H1 (cell line): ENCODE data around the gene TSC1.

Source experiments
- EP300 ChIP-seq, 2 experiments: IDR thresholded peaks; 1 replicate in 1 of 2; 2 replicates in 1 of 2; pipeline ENCODE4 v1.6.1; 2011 to 2012; ENCODE audit warnings: low read depth in 2 of 2, low read length in 2 of 2, mild to moderate bottlenecking in 2 of 2, borderline replicate concordance in 1 of 2, inconsistent platforms in 1 of 2, moderate library complexity in 1 of 2
- GABPA ChIP-seq: IDR thresholded peaks from 2 replicates; pipeline ENCODE4 v1.6.1; 2011; ENCODE audit warnings: mild to moderate bottlenecking, low read length, moderate library complexity, borderline replicate concordance; ENCODE audit not compliant: insufficient read depth
- POLR2A ChIP-seq, 2 experiments: IDR thresholded peaks; 1 replicate in 1 of 2; 2 replicates in 1 of 2; pipeline ENCODE4 v1.6.1; 2011; ENCODE audit warnings: low read depth in 2 of 2, low read length in 2 of 2, mild to moderate bottlenecking in 2 of 2; ENCODE audit errors: control extremely low read depth in 1 of 2
- RFX5 ChIP-seq: IDR thresholded peaks from 2 replicates; pipeline ENCODE4 v1.6.1; 2011; ENCODE audit warnings: low read depth, low read length, improper control_type of control experiment, borderline replicate concordance
- TF ChIP-seq, protein P1 (sequence below), 3 experiments: IDR thresholded peaks; 1 replicate in 2 of 3; 2 replicates in 1 of 3; pipeline versions ENCODE4 v1.5.1 to v1.6.1; 2011; ENCODE audit warnings: low read length in 3 of 3, mild to moderate bottlenecking in 3 of 3, inconsistent platforms in 2 of 3, low read depth in 1 of 3, moderate library complexity in 1 of 3; ENCODE audit not compliant: insufficient read depth in 1 of 3; ENCODE audit errors: control extremely low read depth in 1 of 3

GRCh38 chr9:132876849-132877248 is 67.6 kb downstream of the TSC1 start:
- TF ChIP-seq, protein P1, sequence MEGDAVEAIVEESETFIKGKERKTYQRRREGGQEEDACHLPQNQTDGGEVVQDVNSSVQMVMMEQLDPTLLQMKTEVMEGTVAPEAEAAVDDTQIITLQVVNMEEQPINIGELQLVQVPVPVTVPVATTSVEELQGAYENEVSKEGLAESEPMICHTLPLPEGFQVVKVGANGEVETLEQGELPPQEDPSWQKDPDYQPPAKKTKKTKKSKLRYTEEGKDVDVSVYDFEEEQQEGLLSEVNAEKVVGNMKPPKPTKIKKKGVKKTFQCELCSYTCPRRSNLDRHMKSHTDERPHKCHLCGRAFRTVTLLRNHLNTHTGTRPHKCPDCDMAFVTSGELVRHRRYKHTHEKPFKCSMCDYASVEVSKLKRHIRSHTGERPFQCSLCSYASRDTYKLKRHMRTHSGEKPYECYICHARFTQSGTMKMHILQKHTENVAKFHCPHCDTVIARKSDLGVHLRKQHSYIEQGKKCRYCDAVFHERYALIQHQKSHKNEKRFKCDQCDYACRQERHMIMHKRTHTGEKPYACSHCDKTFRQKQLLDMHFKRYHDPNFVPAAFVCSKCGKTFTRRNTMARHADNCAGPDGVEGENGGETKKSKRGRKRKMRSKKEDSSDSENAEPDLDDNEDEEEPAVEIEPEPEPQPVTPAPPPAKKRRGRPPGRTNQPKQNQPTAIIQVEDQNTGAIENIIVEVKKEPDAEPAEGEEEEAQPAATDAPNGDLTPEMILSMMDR (IDR thresholded peaks at IDR 0.05; ENCODE audit: control extremely low read depth in 1 of 3, insufficient read depth in 1 of 3, low read depth in 1 of 3, low read length in 3 of 3), result no peak
- no peak for TF ChIP-seq RFX5
- no peak for TF ChIP-seq POLR2A (IDR thresholded peaks at IDR 0.05; ENCODE audit: control extremely low read depth in 1 of 2, low read depth in 2 of 2, low read length in 2 of 2)
- TF ChIP-seq EP300 (IDR thresholded peaks at IDR 0.05; ENCODE audit: borderline replicate concordance in 1 of 2, low read depth in 2 of 2, low read length in 2 of 2), result no peak
- TF ChIP-seq GABPA, result no peak
